Heart left ventricle (tissue), 16 donors: ENCODE results near the gene ITIH5. TPM values are rescaled to one million over a fixed set of nuclear protein-coding genes. Genes with fewer than 3 reads are reported as not detected.

Experiments
- ATAC-seq, 4 donors: fragments of 200-7000 bp; cut with Tn5 transposase; one replicate each; pipeline ENCODE4 v1.9.1; 2020 to 2022; ENCODE audit warnings: moderate library complexity in 4 of 4, mild to moderate bottlenecking in 3 of 4, moderate number of reproducible peaks in 1 of 4
- DNase-seq, 5 donors: peaks; one replicate each; pipeline ENCODE4 v3.0.0-alpha.2; 2020
- H3K27ac ChIP-seq, 12 donors: fragments of 200-600 bp; sonication (generic) in 4 of 12; one replicate each; pipeline versions ENCODE4 v1.5.0 to v1.8.0; 2016 to 2022; ENCODE audit warnings: mild to moderate bottlenecking in 2 of 12
- H3K27me3 ChIP-seq, 9 donors: fragments of 200-600 bp; sonication (generic) in 2 of 9; one replicate each; pipeline versions ENCODE4 v1.5.1 to v1.8.0; 2016 to 2022; ENCODE audit warnings: mild to moderate bottlenecking in 3 of 9
- H3K36me3 ChIP-seq, 9 donors: fragments of 200-600 bp; sonication (generic) in 2 of 9; one replicate each; pipeline versions ENCODE4 v1.5.0 to v1.8.0; 2018 to 2022; ENCODE audit warnings: mild to moderate bottlenecking in 2 of 9
- H3K4me1 ChIP-seq, 12 donors: fragments of 200-600 bp; sonication (generic) in 4 of 12; one replicate each; pipeline versions ENCODE4 v1.5.0 to v1.8.0; 2016 to 2022; ENCODE audit warnings: mild to moderate bottlenecking in 3 of 12
- H3K4me3 ChIP-seq, 12 donors: fragments of 200-600 bp; sonication (generic) in 4 of 12; one replicate each; pipeline versions ENCODE4 v1.5.0 to v1.8.0; 2017 to 2022; ENCODE audit warnings: mild to moderate bottlenecking in 9 of 12, moderate library complexity in 4 of 12
- H3K9me3 ChIP-seq, 12 donors: fragments of 200-600 bp; sonication (generic) in 4 of 12; one replicate each; pipeline versions ENCODE4 v1.5.0 to v1.8.0; 2016 to 2022; ENCODE audit warnings: mild to moderate bottlenecking in 1 of 12
- POLR2A ChIP-seq, 2 donors: fragments of 450-650 bp; IDR thresholded peaks; one replicate each; pipeline ENCODE4 v1.6.1; 2017; ENCODE audit warnings: antibody characterized with exemption in 2 of 2, mild to moderate bottlenecking in 2 of 2, moderate library complexity in 2 of 2
- WGBS, 4 donors: extraction: QIAGEN DNeasy Blood & Tissue Kit in 2 of 4; methylation state at CpG; one replicate each; pipeline versions ENCODE4 v1.1.5 to v1.1.7; 2013 to 2018; 5-methylcytosine and 5-hydroxymethylcytosine counted together
- intact Hi-C, 10 donors: fragments of 100-400 bp; cut with DNase I; formaldehyde crosslinking; loops; one replicate each; pipeline versions ENCODE4 v1.11.1 to v1.14.2; 2022
- polyA plus RNA-seq, 2 donors: library from polyadenylated mRNA; stranded (reverse); fragments of 200-250 nt; gene quantifications; one replicate each; pipeline ENCODE4 v1.2.3, GENCODE V29; 2013
- total RNA-seq, 9 donors: library from RNA; depleted of rRNA in 2 of 9; stranded (reverse); fragments of >200 nt in 2 of 9; fragmentation: NEBNext Ultra II Directional in 3 of 9; extraction: Animal tissue kit (Norgen Biotek cat#: 25700) in 3 of 9; gene quantifications; one replicate each; pipeline versions ENCODE4 v1.1.0 to v1.2.4, GENCODE V29; 2016 to 2023
- TF ChIP-seq, protein P1 (sequence below), 12 donors: fragments of 200-600 bp; sonication (generic) in 4 of 12; IDR thresholded peaks; one replicate each; pipeline versions ENCODE4 v1.5.0 to v1.8.0; 2018 to 2022; ENCODE audit warnings: antibody characterized with exemption in 12 of 12, mild to moderate bottlenecking in 5 of 12
- donor health status: ischemic (EF 13 %, LVEDD 7.1; RV severe dilation, severe dysfunction).
- donor health status: healthy with polysubstance abuse.
- donor health status: DM: no; HTN: yes; CAD: no.
- donor health status: DM: no; HTN: no; CAD: no.
- donor health status: ischemic (EF 25% LVEDD 6.9; RV normal size, moderate dysfunction).
- donor health status: ischemic (EF 25% LVEDD 5.7; RV mildly dilated, moderate dysfunction).
- donor health status: healthy.
- donor health status: DM: yes; HTN: yes; CAD: no.
- donor health status: ischemic (EF 35%, LVEDD 5.7; RV mildly dilated, moderate dysfunction).
- donor health status: nonischemic (EF 11% LVEDD 7.7; RV severe dilation, severe dysfunction).
- donor health status: DM: yes; HTN: yes; CAD: no.
- donor health status: PGD.
- donor health status: ischemic (EF 29% LVEDD 5.4; RV normal size, mild dysfunction).
- donor health status: nonischemic (EF 23%, LVEDD 6.1; RV moderate dilation, normal function).

Gene ITIH5
- total and polyA plus RNA-seq, 11 donors, result 2.7 to 20.4 (median 7.1) TPM

DNA sequence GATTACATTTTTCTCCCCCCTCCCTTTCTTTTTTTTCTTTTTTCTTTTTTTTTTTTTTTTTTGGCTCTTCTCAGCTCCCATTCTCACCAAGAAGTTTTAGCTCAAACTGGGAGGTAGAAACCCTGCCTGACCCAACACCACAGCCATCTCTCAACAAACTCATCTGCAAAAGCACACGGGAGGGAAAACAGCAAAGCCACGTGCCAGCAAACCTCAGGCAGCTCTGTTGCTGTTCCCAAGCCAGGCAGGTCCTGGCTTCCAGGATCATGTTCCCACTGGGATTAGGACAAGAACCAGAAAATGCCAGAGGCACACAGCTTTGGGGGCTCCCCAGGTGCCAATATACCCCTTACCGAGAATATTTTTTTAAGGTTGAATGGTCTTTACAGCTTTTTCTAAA, 56.7 kb downstream of the ITIH5 start:
- peak overlapping the region in 3 of 12 donors; percentile 6 to 41 (median 30) for H3K27ac ChIP-seq
- H3K4me3 ChIP-seq, result no peak overlapping the region
- peaks cover 0 to 20% (median 0%) of the 10 kb centered on the region in 12 donors for H3K4me1 ChIP-seq
- H3K27me3 ChIP-seq, result no peaks in the 10 kb centered on the region
- ATAC-seq, result no peak
- TF ChIP-seq, protein P1, sequence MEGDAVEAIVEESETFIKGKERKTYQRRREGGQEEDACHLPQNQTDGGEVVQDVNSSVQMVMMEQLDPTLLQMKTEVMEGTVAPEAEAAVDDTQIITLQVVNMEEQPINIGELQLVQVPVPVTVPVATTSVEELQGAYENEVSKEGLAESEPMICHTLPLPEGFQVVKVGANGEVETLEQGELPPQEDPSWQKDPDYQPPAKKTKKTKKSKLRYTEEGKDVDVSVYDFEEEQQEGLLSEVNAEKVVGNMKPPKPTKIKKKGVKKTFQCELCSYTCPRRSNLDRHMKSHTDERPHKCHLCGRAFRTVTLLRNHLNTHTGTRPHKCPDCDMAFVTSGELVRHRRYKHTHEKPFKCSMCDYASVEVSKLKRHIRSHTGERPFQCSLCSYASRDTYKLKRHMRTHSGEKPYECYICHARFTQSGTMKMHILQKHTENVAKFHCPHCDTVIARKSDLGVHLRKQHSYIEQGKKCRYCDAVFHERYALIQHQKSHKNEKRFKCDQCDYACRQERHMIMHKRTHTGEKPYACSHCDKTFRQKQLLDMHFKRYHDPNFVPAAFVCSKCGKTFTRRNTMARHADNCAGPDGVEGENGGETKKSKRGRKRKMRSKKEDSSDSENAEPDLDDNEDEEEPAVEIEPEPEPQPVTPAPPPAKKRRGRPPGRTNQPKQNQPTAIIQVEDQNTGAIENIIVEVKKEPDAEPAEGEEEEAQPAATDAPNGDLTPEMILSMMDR (IDR thresholded peaks at IDR 0.05), result no peak
- no peak for TF ChIP-seq POLR2A (IDR thresholded peaks at IDR 0.05)
- DNase-seq, result no peak
- intact Hi-C loops, result loop anchor here in 1 of 10 donors (10.0 kb wide), 1 partner anchor 75 kb away; no protein-coding TSS in a partner anchor
- WGBS, 4 donors, result 45 to 58% (median 54%) methylated on average over 3 of the region's 3 CpGs
- H3K36me3 ChIP-seq, result peaks cover 0 to 6% (median 0%) of the 10 kb centered on the region in 9 donors
- H3K9me3 ChIP-seq, result no peaks in the 10 kb centered on the region

DNA sequence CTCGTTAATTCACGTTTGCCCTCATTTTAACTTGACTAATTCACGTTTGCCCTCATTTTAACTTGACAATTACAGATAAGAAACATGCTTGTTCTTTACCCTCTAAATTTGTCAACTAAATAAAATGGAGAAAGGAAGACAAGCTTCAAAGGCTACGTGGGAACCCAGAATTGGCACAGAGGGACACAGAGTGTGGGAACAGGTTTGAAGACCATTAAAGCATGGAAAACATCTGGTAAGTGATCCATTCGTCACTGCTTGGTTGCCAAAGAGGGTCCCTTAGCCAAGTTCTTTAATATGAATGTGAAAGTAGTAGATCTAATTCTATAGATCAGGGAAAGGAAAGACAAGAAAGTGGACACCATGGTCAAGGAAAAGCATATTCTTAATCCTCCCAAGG, 57.2 kb downstream of the ITIH5 start:
- H3K4me1 ChIP-seq, result peaks cover 0 to 20% (median 0%) of the 10 kb centered on the region in 12 donors
- no peaks in the 10 kb centered on the region for H3K9me3 ChIP-seq

DNA sequence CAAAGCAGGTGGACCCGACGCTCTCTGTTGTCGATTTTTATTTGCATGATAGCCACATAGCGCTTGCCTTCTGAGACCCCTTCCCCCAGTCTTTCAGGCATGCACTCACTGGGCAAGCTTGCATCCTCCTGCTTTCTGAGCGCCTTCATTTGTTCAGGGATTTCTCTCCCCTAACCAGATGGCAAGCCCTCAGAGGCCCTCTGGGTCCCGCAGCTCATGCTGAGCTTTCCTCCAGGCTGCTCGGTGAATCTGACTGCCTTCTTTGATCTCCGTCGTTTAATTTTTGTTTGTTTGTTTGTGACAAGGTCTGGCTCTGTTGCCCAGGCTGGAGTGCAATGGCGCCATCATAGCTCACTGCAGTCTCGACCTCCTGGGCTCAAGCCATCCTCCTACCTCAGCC, 58.8 kb downstream of the ITIH5 start:
- Histone ChIP-seq H3K4me3 (no peak overlapping the region), H3K27me3 (no peaks in the 10 kb centered on the region), H3K36me3 (peaks cover 0 to 6% (median 0%) of the 10 kb centered on the region in 9 donors), H3K9me3 (no peaks in the 10 kb centered on the region), H3K4me1 (peaks cover 0 to 20% (median 0%) of the 10 kb centered on the region in 12 donors), H3K27ac (no peak overlapping the region)
- intact Hi-C loops, result loop anchor here in 1 of 10 donors (10.0 kb wide), 1 partner anchor 73 kb away; no protein-coding TSS in a partner anchor
- DNase-seq (no peak), ATAC-seq (no peak)
- 93 to 94% (median 94%) methylated on average over 11 of the region's 11 CpGs for WGBS, 4 donors
- TF ChIP-seq, protein P1 (IDR thresholded peaks at IDR 0.05), result no peak
- no peak for TF ChIP-seq POLR2A (IDR thresholded peaks at IDR 0.05)

More for the DNA sequence above, 57.2 kb downstream of the ITIH5 start:
- ATAC-seq (no peak), DNase-seq (no peak)
- Histone ChIP-seq H3K36me3 (peaks cover 0 to 6% (median 0%) of the 10 kb centered on the region in 9 donors), H3K27me3 (no peaks in the 10 kb centered on the region), H3K4me3 (no peak overlapping the region), H3K27ac (no peak overlapping the region)
- intact Hi-C loops, result loop anchor here in 1 of 10 donors (10.0 kb wide), 1 partner anchor 75 kb away; no protein-coding TSS in a partner anchor
- 80 to 86% (median 83%) methylated on average over 5 of the region's 5 CpGs for WGBS, 4 donors
- no peak for TF ChIP-seq POLR2A (IDR thresholded peaks at IDR 0.05)
- TF ChIP-seq, protein P1 (IDR thresholded peaks at IDR 0.05), result no peak

DNA sequence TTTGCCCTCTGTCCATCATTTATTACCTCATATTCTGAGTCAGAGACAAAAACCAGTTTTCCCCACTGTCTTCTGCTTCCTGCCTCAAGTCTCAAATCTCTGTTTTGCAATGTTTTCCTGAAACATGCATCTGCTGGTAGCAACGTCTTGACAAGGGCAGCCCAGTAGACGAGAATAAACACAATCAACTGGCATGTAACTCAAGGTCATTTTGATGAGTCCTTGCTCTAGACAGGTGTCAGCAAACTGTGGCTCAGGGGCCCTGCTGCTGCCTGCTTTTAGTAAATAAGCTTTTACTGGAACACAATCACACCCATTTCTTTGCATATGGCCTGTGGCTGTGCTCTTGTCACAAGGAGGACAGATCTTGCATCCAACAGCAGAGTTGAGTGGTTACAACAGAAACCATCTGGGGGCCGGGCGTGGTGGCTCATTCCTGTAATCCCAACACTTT, 59.8 kb downstream of the ITIH5 start:
- peak in 3 of 4 donors; percentile 43 to 48 (median 45) for ATAC-seq
- WGBS, 4 donors, result 48 to 56% (median 53%) methylated on average over 4 of the region's 4 CpGs
- intact Hi-C loops, result loop anchor here in 1 of 10 donors (10.0 kb wide), 1 partner anchor 72 kb away; no protein-coding TSS in a partner anchor
- H3K36me3 ChIP-seq, result peaks cover 0 to 6% (median 0%) of the 10 kb centered on the region in 9 donors
- H3K9me3 ChIP-seq, result no peaks in the 10 kb centered on the region
- TF ChIP-seq, protein P1 (IDR thresholded peaks at IDR 0.05), result no peak
- no peak for TF ChIP-seq POLR2A (IDR thresholded peaks at IDR 0.05)
- no peaks in the 10 kb centered on the region for H3K27me3 ChIP-seq
- H3K4me1 ChIP-seq, result peaks cover 0 to 20% (median 0%) of the 10 kb centered on the region in 12 donors
- peak overlapping the region in 2 of 12 donors; percentile 2 to 32 for H3K27ac ChIP-seq
- H3K4me3 ChIP-seq, result no peak overlapping the region
- DNase-seq, result peak in 1 of 5 donors; percentile 30
